Measurements from ENCODE around the gene ANKFY1.

The ANKFY1 gene

GRCh38 chr17:4186357-4186881 lies 77.4 kb downstream of the ANKFY1 start:
- H3K27me3 ChIP-seq (ENCODE audit: insufficient read depth, low read length), result no peaks in the 10 kb centered on the region
- peaks cover 10% of the 10 kb centered on the region for H3K4me1 ChIP-seq (ENCODE audit: insufficient read depth, low read length)
- no peak overlapping the region for H3K27ac ChIP-seq (ENCODE audit: low read length)

GRCh38 chr17:4185656-4186055 lies 78.1 kb downstream of the ANKFY1 start:
- Histone ChIP-seq H3K9ac (ENCODE audit: low read depth, low read length) (no peak overlapping the region), H3K4me3 (ENCODE audit: low read length) (no peak overlapping the region), H3K27ac (ENCODE audit: low read length) (no peak overlapping the region), H3K27me3 (ENCODE audit: insufficient read depth, low read length) (no peaks in the 10 kb centered on the region), H3K36me3 (ENCODE audit: insufficient read depth, low read depth, low read length) (peaks cover 90% of the 10 kb centered on the region), H3K9me3 (ENCODE audit: insufficient read depth, low read depth, low read length) (no peaks in the 10 kb centered on the region), H3K4me1 (ENCODE audit: insufficient read depth, low read length) (peaks cover 10% of the 10 kb centered on the region)

More at GRCh38 chr17:4186357-4186881, 77.4 kb downstream of the ANKFY1 start:
- Histone ChIP-seq H3K9me3 (ENCODE audit: insufficient read depth, low read depth, low read length) (no peaks in the 10 kb centered on the region), H3K4me3 (ENCODE audit: low read length) (no peak overlapping the region), H3K9ac (ENCODE audit: low read depth, low read length) (no peak overlapping the region), H3K36me3 (ENCODE audit: insufficient read depth, low read depth, low read length) (peaks cover 88% of the 10 kb centered on the region)

GRCh38 chr17:4184811-4185210 lies 79.0 kb downstream of the ANKFY1 start:
- H3K36me3 ChIP-seq (ENCODE audit: insufficient read depth, low read depth, low read length), result peaks cover 89% of the 10 kb centered on the region
- H3K4me1 ChIP-seq (ENCODE audit: insufficient read depth, low read length), result peaks cover 10% of the 10 kb centered on the region
- no peak overlapping the region for H3K27ac ChIP-seq (ENCODE audit: low read length)
- no peak overlapping the region for H3K4me3 ChIP-seq (ENCODE audit: low read length)
- no peak overlapping the region for H3K9ac ChIP-seq (ENCODE audit: low read depth, low read length)
- no peaks in the 10 kb centered on the region for H3K27me3 ChIP-seq (ENCODE audit: insufficient read depth, low read length)
- no peaks in the 10 kb centered on the region for H3K9me3 ChIP-seq (ENCODE audit: insufficient read depth, low read depth, low read length)

- Histone ChIP-seq H3K36me3 (ENCODE audit: insufficient read depth, low read depth, low read length) (peaks cover 90% of the 10 kb centered on the region), H3K27ac (ENCODE audit: low read length) (no peak overlapping the region)
These were observed 81.7 kb downstream of the ANKFY1 start for GRCh38 chr17:4182043-4182442.

GRCh38 chr17:4180791-4181190 lies 83.0 kb downstream of the ANKFY1 start:
- no peaks in the 10 kb centered on the region for H3K4me1 ChIP-seq (ENCODE audit: insufficient read depth, low read length)
- no peak overlapping the region for H3K4me3 ChIP-seq (ENCODE audit: low read length)
- peaks cover 90% of the 10 kb centered on the region for H3K36me3 ChIP-seq (ENCODE audit: insufficient read depth, low read depth, low read length)
- no peak overlapping the region for H3K9ac ChIP-seq (ENCODE audit: low read depth, low read length)
- H3K9me3 ChIP-seq (ENCODE audit: insufficient read depth, low read depth, low read length), result no peaks in the 10 kb centered on the region
- no peaks in the 10 kb centered on the region for H3K27me3 ChIP-seq (ENCODE audit: insufficient read depth, low read length)
- no peak overlapping the region for H3K27ac ChIP-seq (ENCODE audit: low read length)

More at GRCh38 chr17:4182043-4182442, 81.7 kb downstream of the ANKFY1 start:
- H3K9me3 ChIP-seq (ENCODE audit: insufficient read depth, low read depth, low read length), result no peaks in the 10 kb centered on the region
- H3K9ac ChIP-seq (ENCODE audit: low read depth, low read length), result no peak overlapping the region
- no peaks in the 10 kb centered on the region for H3K27me3 ChIP-seq (ENCODE audit: insufficient read depth, low read length)
- no peak overlapping the region for H3K4me3 ChIP-seq (ENCODE audit: low read length)
- H3K4me1 ChIP-seq (ENCODE audit: insufficient read depth, low read length), result peaks cover 5% of the 10 kb centered on the region; the same call in 1 of the 2 replicates

GRCh38 chr17:4179071-4179470 lies 84.7 kb downstream of the ANKFY1 start:
- no peaks in the 10 kb centered on the region for H3K27me3 ChIP-seq (ENCODE audit: insufficient read depth, low read length)
- no peak overlapping the region for H3K9ac ChIP-seq (ENCODE audit: low read depth, low read length)
- no peaks in the 10 kb centered on the region for H3K9me3 ChIP-seq (ENCODE audit: insufficient read depth, low read depth, low read length)
- H3K36me3 ChIP-seq (ENCODE audit: insufficient read depth, low read depth, low read length), result peaks cover 98% of the 10 kb centered on the region
- no peak overlapping the region for H3K27ac ChIP-seq (ENCODE audit: low read length)
- H3K4me1 ChIP-seq (ENCODE audit: insufficient read depth, low read length), result no peaks in the 10 kb centered on the region
- no peak overlapping the region for H3K4me3 ChIP-seq (ENCODE audit: low read length)

GRCh38 chr17:4178651-4179050 lies 85.1 kb downstream of the ANKFY1 start:
- no peak overlapping the region for H3K4me3 ChIP-seq (ENCODE audit: low read length)
- H3K27ac ChIP-seq (ENCODE audit: low read length), result no peak overlapping the region
- no peak overlapping the region for H3K9ac ChIP-seq (ENCODE audit: low read depth, low read length)
- no peaks in the 10 kb centered on the region for H3K9me3 ChIP-seq (ENCODE audit: insufficient read depth, low read depth, low read length)
- peaks cover 98% of the 10 kb centered on the region for H3K36me3 ChIP-seq (ENCODE audit: insufficient read depth, low read depth, low read length)
- H3K27me3 ChIP-seq (ENCODE audit: insufficient read depth, low read length), result no peaks in the 10 kb centered on the region
- no peaks in the 10 kb centered on the region for H3K4me1 ChIP-seq (ENCODE audit: insufficient read depth, low read length)

- Histone ChIP-seq H3K27ac (ENCODE audit: low read length) (no peak overlapping the region), H3K9me3 (ENCODE audit: insufficient read depth, low read depth, low read length) (no peaks in the 10 kb centered on the region), H3K27me3 (ENCODE audit: insufficient read depth, low read length) (no peaks in the 10 kb centered on the region), H3K4me3 (ENCODE audit: low read length) (no peak overlapping the region), H3K36me3 (ENCODE audit: insufficient read depth, low read depth, low read length) (peaks cover 97% of the 10 kb centered on the region), H3K4me1 (ENCODE audit: insufficient read depth, low read length) (no peaks in the 10 kb centered on the region), H3K9ac (ENCODE audit: low read depth, low read length) (no peak overlapping the region)
These were observed 86.0 kb downstream of the ANKFY1 start for GRCh38 chr17:4177806-4178205.

- Histone ChIP-seq H3K4me1 (ENCODE audit: insufficient read depth, low read length) (no peaks in the 10 kb centered on the region), H3K9ac (ENCODE audit: low read depth, low read length) (no peak overlapping the region), H3K27ac (ENCODE audit: low read length) (no peak overlapping the region), H3K4me3 (ENCODE audit: low read length) (no peak overlapping the region), H3K9me3 (ENCODE audit: insufficient read depth, low read depth, low read length) (no peaks in the 10 kb centered on the region), H3K27me3 (ENCODE audit: insufficient read depth, low read length) (no peaks in the 10 kb centered on the region), H3K36me3 (ENCODE audit: insufficient read depth, low read depth, low read length) (peaks cover 97% of the 10 kb centered on the region)
These were observed 86.8 kb downstream of the ANKFY1 start for GRCh38 chr17:4176808-4177472.

GRCh38 chr17:4175921-4176807 lies 87.6 kb downstream of the ANKFY1 start:
- H3K9ac ChIP-seq (ENCODE audit: low read depth, low read length), result no peak overlapping the region
- H3K9me3 ChIP-seq (ENCODE audit: insufficient read depth, low read depth, low read length), result no peaks in the 10 kb centered on the region

GRCh38 chr17:4174556-4174955 lies 89.2 kb downstream of the ANKFY1 start:
- Histone ChIP-seq H3K9ac (ENCODE audit: low read depth, low read length) (no peak overlapping the region), H3K4me1 (ENCODE audit: insufficient read depth, low read length) (no peaks in the 10 kb centered on the region), H3K9me3 (ENCODE audit: insufficient read depth, low read depth, low read length) (no peaks in the 10 kb centered on the region), H3K36me3 (ENCODE audit: insufficient read depth, low read depth, low read length) (peaks cover 99% of the 10 kb centered on the region), H3K27me3 (ENCODE audit: insufficient read depth, low read length) (no peaks in the 10 kb centered on the region), H3K4me3 (ENCODE audit: low read length) (no peak overlapping the region), H3K27ac (ENCODE audit: low read length) (no peak overlapping the region)

More at GRCh38 chr17:4175921-4176807, 87.6 kb downstream of the ANKFY1 start:
- Histone ChIP-seq H3K4me3 (ENCODE audit: low read length) (no peak overlapping the region), H3K27me3 (ENCODE audit: insufficient read depth, low read length) (no peaks in the 10 kb centered on the region), H3K27ac (ENCODE audit: low read length) (no peak overlapping the region), H3K36me3 (ENCODE audit: insufficient read depth, low read depth, low read length) (peaks cover 97% of the 10 kb centered on the region), H3K4me1 (ENCODE audit: insufficient read depth, low read length) (no peaks in the 10 kb centered on the region)

Measured in iPS-20b (cell line).